BLaER1 treated with 17β-estradiol and CSF1 and Interleukin-3, amounts not matched to agents 10 nM and 100 nM (cell line): ENCODE data around the gene WNT9B.

Source experiments
- H3K27ac ChIP-seq, 11 experiments: shearing (Covaris generic); formaldehyde crosslinking; 2 replicates each; pipeline ENCODE4 v1.8.1; 2022
- H3K27me3 ChIP-seq, 11 experiments: shearing (Covaris generic); formaldehyde crosslinking; 2 replicates each; pipeline ENCODE4 v1.8.1; 2022
- H3K36me3 ChIP-seq, 11 experiments: shearing (Covaris generic); formaldehyde crosslinking; 2 replicates each; pipeline ENCODE4 v1.8.1; 2022
- H3K4me1 ChIP-seq, 10 experiments: shearing (Covaris generic); formaldehyde crosslinking; 2 replicates each; pipeline ENCODE4 v1.8.1; 2022
- H3K4me2 ChIP-seq, 11 experiments: shearing (Covaris generic); formaldehyde crosslinking; 2 replicates each; pipeline ENCODE4 v1.8.1; 2022
- H3K4me3 ChIP-seq, 10 experiments: shearing (Covaris generic); formaldehyde crosslinking; 2 replicates each; pipeline ENCODE4 v1.8.1; 2022
- H3K9ac ChIP-seq, 11 experiments: shearing (Covaris generic); formaldehyde crosslinking; 2 replicates each; pipeline ENCODE4 v1.8.1; 2022
- H3K9me3 ChIP-seq, 11 experiments: shearing (Covaris generic); formaldehyde crosslinking; replicated peaks in 1 of 11; 2 replicates each; pipeline ENCODE4 v1.8.1; 2022
- H4K20me1 ChIP-seq, 11 experiments: shearing (Covaris generic); formaldehyde crosslinking; 2 replicates each; pipeline ENCODE4 v1.8.1; 2022
- Cebpa-rat ChIP-seq, 11 experiments: shearing (Covaris generic); IDR thresholded peaks; 2 replicates each; pipeline ENCODE4 v1.8.1; 2022

Gene WNT9B

DNA sequence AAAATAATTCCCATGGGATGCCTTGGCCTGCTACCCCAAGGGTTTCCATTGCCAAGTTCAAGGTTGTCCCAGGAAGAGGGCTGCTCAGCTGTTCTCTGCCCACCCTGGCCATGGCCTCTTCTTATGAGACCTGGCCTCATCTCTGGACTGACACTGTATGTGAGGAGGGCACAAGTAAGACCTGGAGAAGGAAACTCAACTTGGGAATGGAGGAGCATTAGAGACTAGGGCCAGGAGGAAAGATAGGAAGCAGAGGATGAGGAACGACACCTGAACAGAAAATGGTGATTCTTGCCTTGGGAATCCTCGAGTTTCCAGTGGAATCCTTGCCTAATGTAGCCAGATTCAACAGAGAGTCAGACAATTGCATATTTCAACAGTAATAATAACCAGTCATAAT lies 47.0 kb downstream of the WNT9B start:
- Histone ChIP-seq H3K9ac (no peak overlapping the region), H3K27me3 (no peaks in the 10 kb centered on the region), H3K27ac (no peak overlapping the region), H3K4me1 (peaks cover 0 to 9% (median 0%) of the 10 kb centered on the region in 10 experiments; a peak in 5 of 20 replicates), H4K20me1 (no peaks in the 10 kb centered on the region), H3K36me3 (no peaks in the 10 kb centered on the region), H3K9me3 (peaks cover 8 to 15% (median 11%) of the 10 kb centered on the region in 11 experiments; a peak in 19 of 22 replicates), H3K4me2 (no peak overlapping the region), H3K4me3 (no peak overlapping the region)
- TF ChIP-seq Cebpa-rat (IDR thresholded peaks at IDR 0.05): no peak

DNA sequence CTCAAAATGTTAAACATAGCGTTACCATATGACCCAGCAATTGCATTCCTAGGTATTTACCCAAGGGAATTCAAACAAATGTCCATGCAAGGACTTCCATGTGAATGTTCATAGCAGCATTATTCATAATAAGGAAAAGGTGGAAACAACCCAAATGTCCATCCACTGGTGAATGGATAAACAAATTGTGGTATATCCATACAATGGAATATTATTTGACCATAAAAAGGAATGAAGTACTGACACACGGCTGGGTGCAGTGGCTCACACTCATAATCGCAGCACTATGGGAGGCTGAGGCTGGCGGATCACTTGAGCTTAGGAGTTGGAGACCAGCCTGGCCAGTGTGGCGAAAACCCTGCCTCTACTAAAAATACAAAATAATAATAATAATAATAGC lies 47.5 kb downstream of the WNT9B start:
- H3K27me3 ChIP-seq: no peaks in the 10 kb centered on the region
- H3K9ac ChIP-seq: no peak overlapping the region
- H3K4me1 ChIP-seq: peaks cover 0 to 9% (median 0%) of the 10 kb centered on the region in 10 experiments; a peak in 5 of 20 replicates
- TF ChIP-seq Cebpa-rat (IDR thresholded peaks at IDR 0.05): no peak
- H3K4me3 ChIP-seq: no peak overlapping the region
- no peak overlapping the region for H3K27ac ChIP-seq
- no peak overlapping the region for H3K4me2 ChIP-seq
- no peaks in the 10 kb centered on the region for H4K20me1 ChIP-seq
- peaks cover 8 to 15% (median 11%) of the 10 kb centered on the region in 11 experiments; a peak in 19 of 22 replicates for H3K9me3 ChIP-seq
- H3K36me3 ChIP-seq: no peaks in the 10 kb centered on the region

DNA sequence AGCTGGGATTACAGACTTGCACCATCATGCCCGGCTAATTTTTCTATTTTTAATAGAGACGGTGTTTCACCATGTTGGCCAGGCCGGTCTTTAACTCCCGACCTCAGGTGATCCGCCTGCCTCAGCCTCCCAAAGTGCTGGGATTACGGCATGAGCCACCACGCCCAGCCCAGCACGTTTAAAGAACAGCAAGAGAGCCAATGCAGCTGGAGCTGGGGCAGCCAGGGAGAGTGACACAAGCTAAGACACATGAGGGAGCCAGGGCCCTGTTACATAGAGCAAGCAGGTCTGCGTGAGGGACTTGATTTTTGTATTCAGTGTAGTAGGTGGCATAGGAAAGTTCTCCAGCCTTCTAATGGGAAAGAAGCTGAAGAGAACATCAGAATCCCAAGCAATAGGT lies 49.9 kb downstream of the WNT9B start:
- peaks cover 0 to 11% (median 9%) of the 10 kb centered on the region in 10 experiments; a peak in 18 of 20 replicates for H3K4me1 ChIP-seq
- peaks cover 8 to 15% (median 11%) of the 10 kb centered on the region in 11 experiments; a peak in 19 of 22 replicates for H3K9me3 ChIP-seq
- H4K20me1 ChIP-seq: no peaks in the 10 kb centered on the region
- TF ChIP-seq Cebpa-rat (IDR thresholded peaks at IDR 0.05): no peak
- H3K27me3 ChIP-seq: no peaks in the 10 kb centered on the region
- no peak overlapping the region for H3K9ac ChIP-seq
- H3K27ac ChIP-seq: no peak overlapping the region
- H3K4me2 ChIP-seq: no peak overlapping the region
- no peak overlapping the region for H3K4me3 ChIP-seq
- no peaks in the 10 kb centered on the region for H3K36me3 ChIP-seq

DNA sequence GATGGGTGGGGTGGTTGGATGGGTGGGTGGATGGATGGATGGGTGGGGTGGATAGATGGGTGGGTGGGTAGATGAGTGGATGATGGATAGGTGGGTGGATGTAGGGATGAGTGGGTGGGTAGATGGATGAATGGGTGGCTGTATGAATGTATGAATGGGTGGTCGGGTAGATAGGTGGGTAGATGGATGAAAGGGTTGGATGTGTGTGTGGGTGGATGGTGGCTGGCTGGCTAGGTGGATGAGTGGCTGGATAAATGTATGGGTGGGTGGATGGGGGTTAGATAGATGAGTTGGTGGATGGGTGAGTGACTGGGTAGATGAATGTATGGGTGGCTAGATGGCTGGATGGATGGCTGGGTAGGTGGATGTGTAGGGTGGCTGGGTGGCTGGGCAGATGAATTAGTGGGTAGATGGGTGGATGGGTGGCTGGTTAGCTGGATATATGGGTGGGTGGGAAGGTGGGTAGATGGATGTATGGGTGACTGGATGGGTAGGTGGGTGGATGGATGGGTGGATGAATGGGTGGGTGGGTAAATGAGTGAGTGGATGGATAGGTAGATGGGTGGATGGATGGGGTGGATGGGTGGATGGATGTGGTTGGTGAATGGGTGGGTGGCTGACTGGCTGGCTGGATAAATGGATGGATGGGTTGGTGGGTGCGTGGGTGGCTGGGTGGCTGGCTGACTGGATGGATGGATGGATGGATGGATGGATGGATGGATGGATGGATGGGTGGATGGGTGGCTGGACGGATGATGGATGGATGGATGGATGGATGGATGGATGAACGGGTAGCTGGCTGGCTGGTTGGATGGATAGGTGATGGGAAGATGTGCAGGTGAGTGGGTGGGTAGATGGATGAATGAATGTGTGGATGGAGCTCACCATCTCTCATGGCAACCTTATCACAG lies 52.6 kb downstream of the WNT9B start:
- Histone ChIP-seq H3K4me2 (no peak overlapping the region), H3K4me3 (no peak overlapping the region), H3K36me3 (no peaks in the 10 kb centered on the region), H3K27me3 (no peaks in the 10 kb centered on the region), H3K9ac (no peak overlapping the region), H4K20me1 (no peaks in the 10 kb centered on the region), H3K9me3 (peaks cover 2 to 5% (median 3%) of the 10 kb centered on the region in 11 experiments; a peak in 16 of 22 replicates), H3K4me1 (peaks cover 0 to 12% (median 9%) of the 10 kb centered on the region in 10 experiments; a peak in 18 of 20 replicates), H3K27ac (no peak overlapping the region)
- no peak for TF ChIP-seq Cebpa-rat (IDR thresholded peaks at IDR 0.05)

DNA sequence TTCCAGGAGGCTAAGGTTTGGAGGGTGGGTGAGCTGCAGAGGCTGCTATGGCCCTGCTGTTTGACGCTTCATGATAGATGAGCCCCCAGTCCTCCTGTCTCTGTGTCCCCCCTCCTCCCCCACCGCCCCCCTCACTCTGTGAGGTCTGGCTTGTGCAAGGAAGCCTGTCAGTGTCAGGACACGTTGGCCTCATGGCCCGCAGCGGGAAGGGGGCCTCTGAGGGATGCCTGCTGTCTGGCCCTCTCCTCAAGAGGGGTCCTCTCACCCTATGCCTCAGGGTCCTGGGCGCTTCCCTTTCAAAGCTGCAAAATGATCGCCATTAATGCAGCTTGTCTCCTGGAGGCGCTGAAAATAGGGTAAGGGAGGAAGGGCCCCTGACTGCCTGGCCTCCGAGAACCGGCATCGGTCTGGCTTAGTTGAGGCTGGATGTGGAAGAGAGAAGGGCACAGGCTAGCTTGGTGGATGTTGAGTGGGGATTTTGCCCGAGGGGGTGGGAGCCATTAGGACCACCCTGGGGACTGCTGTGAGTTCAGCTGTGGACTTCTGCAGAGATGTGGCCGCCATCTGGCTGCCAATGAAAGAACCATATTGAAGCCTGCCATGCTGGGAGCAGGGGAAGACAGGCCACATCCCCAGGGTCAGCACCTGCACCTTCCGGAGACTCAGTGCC lies 56.8 kb downstream of the WNT9B start:
- Histone ChIP-seq H3K9ac (no peak overlapping the region), H4K20me1 (no peaks in the 10 kb centered on the region), H3K27ac (no peak overlapping the region), H3K4me1 (peaks cover 0 to 12% (median 9%) of the 10 kb centered on the region in 10 experiments; a peak in 18 of 20 replicates), H3K36me3 (no peaks in the 10 kb centered on the region), H3K27me3 (no peaks in the 10 kb centered on the region), H3K4me2 (no peak overlapping the region), H3K4me3 (no peak overlapping the region), H3K9me3 (no peaks in the 10 kb centered on the region)
- no peak for TF ChIP-seq Cebpa-rat (IDR thresholded peaks at IDR 0.05)

DNA sequence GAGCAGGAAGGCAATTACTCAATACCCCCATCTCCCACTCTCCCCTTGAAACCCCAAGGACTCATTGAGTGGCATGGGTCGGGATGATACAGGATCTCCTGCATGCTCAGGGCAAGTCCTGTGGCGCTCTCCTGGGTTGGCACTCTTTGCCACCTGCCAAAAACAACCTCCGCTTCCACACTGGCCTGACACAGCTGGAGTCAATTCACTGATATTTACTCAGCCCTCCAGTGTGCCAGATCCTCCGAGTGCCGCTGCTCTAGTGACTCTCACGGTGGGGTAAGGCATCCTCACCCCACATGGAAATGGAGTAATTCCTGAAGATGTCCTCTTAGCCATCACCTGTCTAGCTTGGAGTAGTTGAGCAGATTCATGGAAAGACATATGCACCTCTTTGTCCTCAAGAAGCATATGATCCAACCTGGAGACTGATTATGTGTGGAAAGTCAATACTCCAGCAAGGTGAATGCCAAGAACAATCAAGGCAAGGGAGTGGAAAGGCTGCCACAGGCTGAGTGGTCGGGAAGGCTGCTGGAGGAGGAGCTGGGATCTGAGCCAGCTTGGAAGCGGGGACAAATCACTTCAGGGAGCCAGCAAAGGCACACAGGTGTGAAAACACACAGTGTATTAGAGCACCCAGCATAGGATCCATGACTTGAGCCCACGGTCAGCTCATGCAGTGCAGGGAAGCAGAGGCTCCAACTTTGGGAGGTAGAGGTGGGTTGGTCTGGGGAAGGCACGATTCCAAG lies 59.0 kb downstream of the WNT9B start:
- no peak overlapping the region for H3K4me3 ChIP-seq

DNA sequence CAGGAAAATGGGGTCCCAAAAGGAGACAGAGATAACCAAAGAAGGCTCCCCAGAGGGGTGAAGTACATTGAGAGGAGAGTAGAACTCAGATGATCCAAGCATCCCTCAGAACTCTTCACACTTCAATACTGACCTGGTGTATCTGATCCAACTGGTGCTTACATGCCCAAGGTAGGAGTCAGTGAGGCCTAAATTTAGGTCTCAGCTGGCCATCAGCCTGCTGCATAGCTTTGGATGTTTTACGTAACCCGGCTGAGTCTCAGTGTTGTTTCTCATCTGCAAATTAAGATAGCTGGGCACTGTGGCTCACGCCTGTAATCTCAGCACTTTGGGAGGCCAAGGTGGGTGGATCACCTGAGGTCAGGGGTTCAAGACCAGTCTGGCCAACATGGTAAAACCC lies 59.9 kb downstream of the WNT9B start:
- Histone ChIP-seq H3K4me3 (no peak overlapping the region), H3K36me3 (no peaks in the 10 kb centered on the region; a peak in 1 of 22 replicates), H3K4me2 (no peak overlapping the region), H3K27ac (no peak overlapping the region), H3K9ac (no peak overlapping the region), H4K20me1 (no peaks in the 10 kb centered on the region; a peak in 1 of 22 replicates), H3K9me3 (no peaks in the 10 kb centered on the region), H3K27me3 (no peaks in the 10 kb centered on the region), H3K4me1 (peaks cover 0 to 2% (median under 1%) of the 10 kb centered on the region in 10 experiments; a peak in 8 of 20 replicates)
- no peak for TF ChIP-seq Cebpa-rat (IDR thresholded peaks at IDR 0.05)

More for the DNA sequence above, 59.0 kb downstream of the WNT9B start:
- no peak overlapping the region for H3K27ac ChIP-seq
- no peaks in the 10 kb centered on the region for H3K27me3 ChIP-seq
- no peak overlapping the region for H3K4me2 ChIP-seq
- peaks cover 0 to 12% (median 9%) of the 10 kb centered on the region in 10 experiments; a peak in 18 of 20 replicates for H3K4me1 ChIP-seq
- no peaks in the 10 kb centered on the region for H4K20me1 ChIP-seq
- no peak for TF ChIP-seq Cebpa-rat (IDR thresholded peaks at IDR 0.05)
- no peaks in the 10 kb centered on the region for H3K36me3 ChIP-seq
- no peaks in the 10 kb centered on the region for H3K9me3 ChIP-seq
- no peak overlapping the region for H3K9ac ChIP-seq

DNA sequence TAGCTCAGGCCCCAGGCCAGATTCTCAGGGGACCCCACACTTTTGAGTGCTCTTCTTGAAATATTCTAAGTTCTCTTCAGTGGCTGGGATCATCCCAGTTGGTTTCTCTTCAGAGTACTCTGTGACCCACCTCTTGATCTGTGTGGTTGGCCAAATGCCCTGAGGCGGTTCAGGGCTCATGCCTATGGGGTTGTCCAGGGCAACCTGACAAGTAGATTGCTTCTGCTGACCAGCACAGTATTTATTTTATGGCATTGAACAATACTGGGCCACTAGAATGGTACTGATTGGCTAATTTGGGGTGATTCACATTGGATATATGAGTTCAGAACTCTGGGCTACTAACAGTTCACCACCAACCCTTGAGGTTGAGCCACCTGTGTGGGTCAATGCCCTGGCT lies 64.2 kb downstream of the WNT9B start:
- H3K27ac ChIP-seq: no peak overlapping the region
- H3K27me3 ChIP-seq: no peaks in the 10 kb centered on the region
- H4K20me1 ChIP-seq: no peaks in the 10 kb centered on the region; a peak in 1 of 22 replicates
- H3K9me3 ChIP-seq: no peaks in the 10 kb centered on the region
- peaks cover 0 to 11% (median 0%) of the 10 kb centered on the region in 10 experiments; a peak in 2 of 20 replicates for H3K4me1 ChIP-seq
- no peak overlapping the region for H3K4me3 ChIP-seq
- no peak for TF ChIP-seq Cebpa-rat (IDR thresholded peaks at IDR 0.05)
- no peak overlapping the region for H3K4me2 ChIP-seq
- no peak overlapping the region for H3K9ac ChIP-seq
- no peaks in the 10 kb centered on the region; a peak in 1 of 22 replicates for H3K36me3 ChIP-seq

DNA sequence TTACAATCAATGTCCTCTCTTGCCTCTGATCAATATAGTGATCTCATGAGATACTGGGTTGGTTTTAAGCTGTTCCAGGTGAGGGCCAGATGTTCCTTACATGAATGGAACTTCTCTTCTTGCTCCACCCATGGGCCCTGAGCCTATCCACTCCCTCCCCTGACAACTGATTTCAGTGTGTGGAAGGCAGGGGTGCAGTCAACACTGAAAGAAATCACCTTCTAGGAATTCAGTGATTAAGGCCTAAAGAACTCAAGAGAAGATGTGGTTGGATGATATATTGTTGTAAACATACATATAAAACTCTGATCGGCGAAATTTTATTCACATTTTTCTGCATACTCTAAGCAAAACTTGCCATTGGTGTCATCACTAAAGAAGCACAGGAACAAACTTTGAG lies 64.8 kb downstream of the WNT9B start:
- Histone ChIP-seq H3K9ac (no peak overlapping the region), H3K4me2 (no peak overlapping the region), H3K36me3 (no peaks in the 10 kb centered on the region; a peak in 1 of 22 replicates), H3K9me3 (no peaks in the 10 kb centered on the region), H3K4me3 (no peak overlapping the region), H3K27ac (no peak overlapping the region), H4K20me1 (no peaks in the 10 kb centered on the region; a peak in 1 of 22 replicates), H3K27me3 (no peaks in the 10 kb centered on the region), H3K4me1 (peaks cover 0 to 11% (median 0%) of the 10 kb centered on the region in 10 experiments; a peak in 2 of 20 replicates)
- no peak for TF ChIP-seq Cebpa-rat (IDR thresholded peaks at IDR 0.05)
